OCI-LY3 (cell line): ENCODE measurements around the gene INPP5J.
"Not testable (repeated sequence)": the region's sequence is repeated elsewhere in the genome, so short reads cannot be mapped to it uniquely, and the experiment has no call there.

Source experiments
- EZH2phosphoT487 ChIP-seq: fragments of 200-600 bp; shearing (Covaris generic); IDR thresholded peaks from 2 replicates; pipeline ENCODE4 v1.6.1; 2018; ENCODE audit warnings: antibody characterized with exemption, mixed run types, low read depth
- TF ChIP-seq, protein P1 (sequence below): fragments of 200-600, 300-600 bp; sonication (generic); IDR thresholded peaks from 2 replicates; pipeline ENCODE4 v1.5.1; 2014; ENCODE audit warnings: antibody characterized with exemption, low read length, low read depth

GRCh38 chr22:31171734-31172133 lies 49.0 kb downstream of the INPP5J start:
- TF ChIP-seq, protein P1, sequence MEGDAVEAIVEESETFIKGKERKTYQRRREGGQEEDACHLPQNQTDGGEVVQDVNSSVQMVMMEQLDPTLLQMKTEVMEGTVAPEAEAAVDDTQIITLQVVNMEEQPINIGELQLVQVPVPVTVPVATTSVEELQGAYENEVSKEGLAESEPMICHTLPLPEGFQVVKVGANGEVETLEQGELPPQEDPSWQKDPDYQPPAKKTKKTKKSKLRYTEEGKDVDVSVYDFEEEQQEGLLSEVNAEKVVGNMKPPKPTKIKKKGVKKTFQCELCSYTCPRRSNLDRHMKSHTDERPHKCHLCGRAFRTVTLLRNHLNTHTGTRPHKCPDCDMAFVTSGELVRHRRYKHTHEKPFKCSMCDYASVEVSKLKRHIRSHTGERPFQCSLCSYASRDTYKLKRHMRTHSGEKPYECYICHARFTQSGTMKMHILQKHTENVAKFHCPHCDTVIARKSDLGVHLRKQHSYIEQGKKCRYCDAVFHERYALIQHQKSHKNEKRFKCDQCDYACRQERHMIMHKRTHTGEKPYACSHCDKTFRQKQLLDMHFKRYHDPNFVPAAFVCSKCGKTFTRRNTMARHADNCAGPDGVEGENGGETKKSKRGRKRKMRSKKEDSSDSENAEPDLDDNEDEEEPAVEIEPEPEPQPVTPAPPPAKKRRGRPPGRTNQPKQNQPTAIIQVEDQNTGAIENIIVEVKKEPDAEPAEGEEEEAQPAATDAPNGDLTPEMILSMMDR, result not testable (repeated sequence)
- TF ChIP-seq EZH2phosphoT487, result not testable (repeated sequence)
